SK-N-DZ (cell line): Measurements from ENCODE around the gene ISCU.
A peak's percentile ranks its signal among the peaks of the same experiment; 100 is the strongest.
"Not testable (repeated sequence)": the region's sequence is repeated elsewhere in the genome, so short reads cannot be mapped to it uniquely, and the experiment has no call there.

ENCODE experiments used
- DNase-seq: peaks from one replicate; pipeline ENCODE4 v3.0.0-alpha.2; 2015; ENCODE audit warnings: low spot score

ISCU gene

GRCh38 chr12:108570743-108571608 lies 8.6 kb downstream of the ISCU start:
- no peak for DNase-seq

- DNase-seq, result no peak
Measured at GRCh38 chr12:108571609-108572165, 9.3 kb downstream of the ISCU start.

GRCh38 chr12:108572166-108572790 lies 9.9 kb downstream of the ISCU start:
- DNase-seq, result no peak

- DNase-seq, result no peak
Measured at GRCh38 chr12:108573317-108573716, 10.9 kb downstream of the ISCU start.

- DNase-seq, result not testable (repeated sequence)
Measured at GRCh38 chr12:108574276-108574675, 11.9 kb downstream of the ISCU start.

GRCh38 chr12:108575199-108575912 lies 13.0 kb downstream of the ISCU start:
- DNase-seq, result no peak

GRCh38 chr12:108576660-108577234 lies 14.4 kb downstream of the ISCU start:
- DNase-seq, result no peak

GRCh38 chr12:108577458-108577857 lies 15.1 kb downstream of the ISCU start:
- no peak for DNase-seq

- no peak for DNase-seq
Measured at GRCh38 chr12:108578264-108578663, 15.9 kb downstream of the ISCU start.

- DNase-seq, result no peak
Measured at GRCh38 chr12:108578813-108579212, 16.4 kb downstream of the ISCU start.

- peak; percentile 54 for DNase-seq
Measured at GRCh38 chr12:108580531-108580930, 18.1 kb downstream of the ISCU start.

- DNase-seq, result no peak
Measured at GRCh38 chr12:108581311-108582227, 19.2 kb downstream of the ISCU start.

- DNase-seq, result no peak
Measured at GRCh38 chr12:108582509-108582908, 20.1 kb downstream of the ISCU start.

GRCh38 chr12:108582978-108583770 lies 20.8 kb downstream of the ISCU start:
- no peak for DNase-seq

- no peak for DNase-seq
Measured at GRCh38 chr12:108583991-108584390, 21.6 kb downstream of the ISCU start.

- DNase-seq, result no peak
Measured at GRCh38 chr12:108584456-108585065, 22.2 kb downstream of the ISCU start.

- DNase-seq, result no peak
Measured at GRCh38 chr12:108585864-108586263, 23.5 kb downstream of the ISCU start.

GRCh38 chr12:108586306-108586705 lies 23.9 kb downstream of the ISCU start:
- DNase-seq, result no peak

GRCh38 chr12:108587826-108588225 lies 25.4 kb downstream of the ISCU start:
- no peak for DNase-seq
